Lung (tissue), 12 donors: ENCODE results near the gene PIP5K1B. TPM values are rescaled to one million over a fixed set of nuclear protein-coding genes. Genes with fewer than 3 reads are reported as not detected.

ENCODE experiments used
- ATAC-seq: fragments of 200-7000 bp; cut with Tn5 transposase; one replicate; pipeline ENCODE4 v1.9.1; 2020; ENCODE audit warnings: moderate number of reproducible peaks; ENCODE audit not compliant: insufficient read depth, low FRiP score
- DNase-seq, 3 donors: peaks; one replicate each; pipeline ENCODE4 v3.0.0-alpha.2; 2013 to 2017
- H3K27ac ChIP-seq, 2 donors: one replicate each; pipeline ENCODE4 v1.5.1; 2013; ENCODE audit warnings: mild to moderate bottlenecking in 2 of 2, moderate library complexity in 2 of 2, control low read depth in 1 of 2, inconsistent platforms in 1 of 2, low read depth in 1 of 2, low read length in 1 of 2
- H3K27me3 ChIP-seq, 3 donors: one replicate each; pipeline ENCODE4 v1.5.1; 2013; ENCODE audit warnings: low read length in 2 of 3; ENCODE audit not compliant: control insufficient read depth in 3 of 3, insufficient read depth in 3 of 3
- H3K36me3 ChIP-seq, 4 donors: one replicate each; pipeline ENCODE4 v1.5.1; 2013; ENCODE audit warnings: low read length in 4 of 4, mild to moderate bottlenecking in 1 of 4, moderate library complexity in 1 of 4; ENCODE audit not compliant: control insufficient read depth in 4 of 4, insufficient read depth in 4 of 4
- H3K4me1 ChIP-seq, 5 donors: one replicate each; pipeline ENCODE4 v1.5.1; 2013; ENCODE audit warnings: low read length in 5 of 5, mild to moderate bottlenecking in 2 of 5, moderate library complexity in 1 of 5; ENCODE audit not compliant: control insufficient read depth in 5 of 5, insufficient read depth in 5 of 5
- H3K4me3 ChIP-seq: one replicate; pipeline ENCODE4 v1.5.1; 2013; ENCODE audit warnings: mild to moderate bottlenecking, control low read depth, moderate library complexity
- H3K9ac ChIP-seq, 2 donors: one replicate each; pipeline ENCODE4 v1.5.1; 2013; ENCODE audit warnings: low read length in 2 of 2, control low read depth in 1 of 2; ENCODE audit not compliant: insufficient read depth in 1 of 2
- H3K9me3 ChIP-seq, 4 donors: one replicate each; pipeline ENCODE4 v1.5.1; 2013; ENCODE audit warnings: low read length in 3 of 4, mild to moderate bottlenecking in 1 of 4, moderate library complexity in 1 of 4; ENCODE audit not compliant: control insufficient read depth in 4 of 4, insufficient read depth in 3 of 4
- WGBS, 2 donors: extraction: QIAGEN DNeasy Blood & Tissue Kit; methylation state at CpG; one replicate each; pipeline ENCODE4 v1.1.7; 2013; 5-methylcytosine and 5-hydroxymethylcytosine counted together
- polyA plus RNA-seq, 2 donors: library from polyadenylated mRNA; stranded (reverse); fragments of 200-250 nt; gene quantifications; one replicate each; pipeline ENCODE4 v1.2.1, GENCODE V29; 2013
- total RNA-seq, 2 donors: library from RNA; depleted of rRNA in 1 of 2; stranded (reverse); fragments of >200 nt in 1 of 2; gene quantifications; one replicate each; pipeline ENCODE4 v1.2.1, GENCODE V29; 2014 to 2021
- TF ChIP-seq, protein P1 (sequence below): IDR thresholded peaks from 2 replicates; pipeline ENCODE4 v1.5.1; 2012; ENCODE audit warnings: mild to moderate bottlenecking; ENCODE audit errors: control extremely low read depth, extremely low read depth
- donor health status: control.
- donor health status: control.
- donor health status: Bipolar disorder and iron deficiency.
- donor health status: healthy.
- donor health status: DM: yes; HTN: yes; CAD: no.

PIP5K1B gene
- total and polyA plus RNA-seq, 4 donors, result 6.6 to 28.2 (median 15.6) TPM

DNA sequence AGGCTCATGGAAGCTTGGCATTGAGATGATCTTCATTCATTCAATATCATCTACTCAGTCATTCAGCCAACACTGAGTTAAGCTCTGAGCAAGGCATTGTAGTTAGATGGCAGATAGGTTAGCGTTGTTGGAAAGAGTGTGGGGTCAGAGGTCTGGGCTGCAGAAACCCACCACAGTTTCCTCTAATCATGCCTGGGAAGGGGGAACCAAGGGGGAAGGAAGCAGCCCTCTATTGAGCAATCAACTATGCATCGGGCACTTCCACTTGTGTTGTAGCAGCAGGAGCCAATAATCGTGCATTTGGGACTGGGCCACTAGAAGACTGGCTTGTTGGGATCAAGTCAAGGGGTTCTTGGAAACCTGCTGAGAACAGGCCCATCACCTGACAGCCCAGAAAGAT is 139.1 kb downstream of the PIP5K1B start:
- 20 to 54% methylated on average over 3 of the region's 3 CpGs for WGBS, 2 donors
- Histone ChIP-seq H3K9me3 (no peaks in the 10 kb centered on the region), H3K4me3 (no peak overlapping the region), H3K9ac (no peak overlapping the region), H3K27ac (no peak overlapping the region), H3K4me1 (peaks cover 0 to 10% (median 0%) of the 10 kb centered on the region in 5 donors), H3K36me3 (no peaks in the 10 kb centered on the region), H3K27me3 (no peaks in the 10 kb centered on the region)
- DNase-seq (no peak), ATAC-seq (no peak)
- TF ChIP-seq, protein P1, sequence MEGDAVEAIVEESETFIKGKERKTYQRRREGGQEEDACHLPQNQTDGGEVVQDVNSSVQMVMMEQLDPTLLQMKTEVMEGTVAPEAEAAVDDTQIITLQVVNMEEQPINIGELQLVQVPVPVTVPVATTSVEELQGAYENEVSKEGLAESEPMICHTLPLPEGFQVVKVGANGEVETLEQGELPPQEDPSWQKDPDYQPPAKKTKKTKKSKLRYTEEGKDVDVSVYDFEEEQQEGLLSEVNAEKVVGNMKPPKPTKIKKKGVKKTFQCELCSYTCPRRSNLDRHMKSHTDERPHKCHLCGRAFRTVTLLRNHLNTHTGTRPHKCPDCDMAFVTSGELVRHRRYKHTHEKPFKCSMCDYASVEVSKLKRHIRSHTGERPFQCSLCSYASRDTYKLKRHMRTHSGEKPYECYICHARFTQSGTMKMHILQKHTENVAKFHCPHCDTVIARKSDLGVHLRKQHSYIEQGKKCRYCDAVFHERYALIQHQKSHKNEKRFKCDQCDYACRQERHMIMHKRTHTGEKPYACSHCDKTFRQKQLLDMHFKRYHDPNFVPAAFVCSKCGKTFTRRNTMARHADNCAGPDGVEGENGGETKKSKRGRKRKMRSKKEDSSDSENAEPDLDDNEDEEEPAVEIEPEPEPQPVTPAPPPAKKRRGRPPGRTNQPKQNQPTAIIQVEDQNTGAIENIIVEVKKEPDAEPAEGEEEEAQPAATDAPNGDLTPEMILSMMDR, result no peak

DNA sequence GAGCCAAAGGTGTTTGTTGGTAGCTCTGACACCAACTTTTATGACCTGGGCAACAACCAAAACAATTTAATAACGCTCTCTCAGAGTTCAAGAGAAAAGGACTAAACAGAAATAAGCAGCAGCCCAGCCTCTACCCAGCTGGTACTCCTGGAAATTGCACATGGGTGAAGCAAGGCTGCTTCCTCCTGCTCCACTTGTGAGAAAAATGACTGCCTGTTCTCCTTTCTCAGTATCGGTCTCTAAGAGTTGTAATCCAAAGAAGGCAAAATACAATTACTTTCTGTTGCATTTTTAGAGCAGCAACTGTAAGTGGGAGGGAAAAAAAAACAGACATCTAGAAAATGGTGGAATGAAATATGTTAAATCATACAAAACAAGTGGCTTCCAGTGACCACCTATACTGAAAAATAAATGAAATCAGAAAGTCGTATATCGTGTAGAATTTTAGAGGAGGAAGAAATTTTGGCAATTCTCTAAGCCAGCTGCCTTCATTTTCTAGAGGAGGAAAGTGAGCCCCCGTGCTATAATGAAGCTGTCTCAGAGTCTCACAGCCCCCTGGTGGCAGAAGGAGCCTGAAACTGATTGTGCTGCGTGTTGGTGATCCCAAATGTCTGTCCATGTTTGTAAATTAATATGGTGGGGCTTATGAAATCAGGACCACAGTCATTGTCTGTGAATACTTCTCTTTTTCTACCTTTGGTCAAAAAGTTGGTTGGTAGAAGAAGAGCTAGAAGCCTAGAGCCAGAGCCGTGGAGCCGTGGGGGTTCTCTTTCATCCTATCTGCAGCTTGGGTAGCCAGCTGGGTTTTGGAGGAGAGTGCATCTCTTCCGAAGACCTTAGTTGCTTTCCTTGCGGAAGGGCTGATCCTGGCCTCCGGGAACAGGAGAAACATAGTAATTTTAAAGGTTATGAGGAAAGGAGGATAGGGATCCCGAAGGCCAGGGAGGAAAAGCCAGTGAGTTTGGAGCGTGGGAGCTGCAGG is 139.9 kb downstream of the PIP5K1B start:
- no peaks in the 10 kb centered on the region for H3K9me3 ChIP-seq
- H3K4me3 ChIP-seq, result no peak overlapping the region
- DNase-seq (peak; percentile 37 to 60 (median 60)), ATAC-seq (no peak)
- peaks cover 0 to 10% (median 0%) of the 10 kb centered on the region in 5 donors for H3K4me1 ChIP-seq
- H3K27ac ChIP-seq, result peak overlapping the region in 1 of 2 donors; percentile 41
- H3K9ac ChIP-seq, result no peak overlapping the region
- TF ChIP-seq, protein P1, result peak; percentile 11
- no peaks in the 10 kb centered on the region for H3K27me3 ChIP-seq
- H3K36me3 ChIP-seq, result no peaks in the 10 kb centered on the region
- WGBS, 2 donors, result 55 to 70% methylated on average over 13 of the region's 13 CpGs

DNA sequence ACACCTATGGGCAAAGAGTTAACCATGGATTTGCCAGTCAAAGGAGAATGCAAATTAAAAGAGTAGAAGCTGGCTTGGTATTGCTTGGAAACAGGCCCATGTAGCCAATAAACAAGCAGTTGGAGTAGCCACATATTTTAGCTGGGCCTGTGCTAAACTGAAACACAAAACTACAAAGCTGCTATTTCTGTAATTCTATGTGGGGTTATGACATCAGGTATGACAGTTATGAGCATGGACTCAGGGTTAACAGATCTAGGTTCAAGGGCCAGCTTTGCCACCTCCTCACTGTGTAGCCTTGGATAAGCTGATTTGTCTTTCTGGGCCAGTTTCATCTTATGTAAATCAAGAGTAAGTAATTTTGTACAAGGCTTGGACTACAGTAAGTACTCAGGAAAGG is 142.7 kb downstream of the PIP5K1B start:
- Histone ChIP-seq H3K9ac (no peak overlapping the region), H3K4me3 (no peak overlapping the region), H3K27me3 (no peaks in the 10 kb centered on the region), H3K36me3 (no peaks in the 10 kb centered on the region), H3K9me3 (no peaks in the 10 kb centered on the region), H3K4me1 (peaks cover 0 to 9% (median 0%) of the 10 kb centered on the region in 5 donors), H3K27ac (no peak overlapping the region)
- TF ChIP-seq, protein P1, result no peak
- DNase-seq, result no peak
- ATAC-seq, result no peak
